AG09309 (cell line): Measurements from ENCODE around the gene DAGLA.

ENCODE experiments used
- DNase-seq: peaks from one replicate; pipeline ENCODE4 v3.0.0-alpha.2; 2010; ENCODE audit warnings: low read depth
- H3K4me3 ChIP-seq: 2 replicates; pipeline ENCODE4 v1.5.1; 2011; ENCODE audit warnings: mild to moderate bottlenecking, low read depth, low read length, moderate library complexity; ENCODE audit not compliant: control insufficient read depth
- TF ChIP-seq, protein P1 (sequence below): IDR thresholded peaks from 2 replicates; pipeline ENCODE4 v1.5.1; 2011; ENCODE audit warnings: mild to moderate bottlenecking, low read depth, low read length, inconsistent platforms; ENCODE audit not compliant: insufficient read depth, control insufficient read depth; ENCODE audit errors: missing control alignments

The DAGLA gene

DNA sequence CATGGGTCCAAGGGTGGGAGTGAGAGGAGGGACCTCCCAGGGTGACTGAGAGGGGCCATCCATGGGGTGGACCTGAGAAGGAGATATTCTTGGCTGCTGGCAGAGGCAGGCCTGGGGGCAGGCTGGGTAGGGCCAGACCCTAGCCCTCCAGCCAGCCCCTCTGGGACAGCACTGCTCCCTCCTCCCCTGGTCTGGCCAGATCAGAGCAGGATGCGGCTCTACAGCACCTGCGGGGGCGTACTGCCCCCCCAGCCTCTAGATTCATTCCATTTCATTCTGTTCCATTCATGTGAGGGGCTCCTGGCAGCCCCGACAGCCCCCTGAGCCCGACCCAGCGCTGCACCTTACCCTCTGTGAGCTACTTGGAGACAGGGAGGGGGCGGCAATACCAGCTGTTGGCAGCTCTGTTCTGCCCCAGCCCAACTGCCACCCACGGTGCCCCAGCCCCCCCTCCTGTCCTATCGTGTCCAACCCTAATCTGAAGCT, 37.9 kb downstream of the DAGLA start:
- H3K4me3 ChIP-seq = peak overlapping the region; percentile 52
- TF ChIP-seq, protein P1, sequence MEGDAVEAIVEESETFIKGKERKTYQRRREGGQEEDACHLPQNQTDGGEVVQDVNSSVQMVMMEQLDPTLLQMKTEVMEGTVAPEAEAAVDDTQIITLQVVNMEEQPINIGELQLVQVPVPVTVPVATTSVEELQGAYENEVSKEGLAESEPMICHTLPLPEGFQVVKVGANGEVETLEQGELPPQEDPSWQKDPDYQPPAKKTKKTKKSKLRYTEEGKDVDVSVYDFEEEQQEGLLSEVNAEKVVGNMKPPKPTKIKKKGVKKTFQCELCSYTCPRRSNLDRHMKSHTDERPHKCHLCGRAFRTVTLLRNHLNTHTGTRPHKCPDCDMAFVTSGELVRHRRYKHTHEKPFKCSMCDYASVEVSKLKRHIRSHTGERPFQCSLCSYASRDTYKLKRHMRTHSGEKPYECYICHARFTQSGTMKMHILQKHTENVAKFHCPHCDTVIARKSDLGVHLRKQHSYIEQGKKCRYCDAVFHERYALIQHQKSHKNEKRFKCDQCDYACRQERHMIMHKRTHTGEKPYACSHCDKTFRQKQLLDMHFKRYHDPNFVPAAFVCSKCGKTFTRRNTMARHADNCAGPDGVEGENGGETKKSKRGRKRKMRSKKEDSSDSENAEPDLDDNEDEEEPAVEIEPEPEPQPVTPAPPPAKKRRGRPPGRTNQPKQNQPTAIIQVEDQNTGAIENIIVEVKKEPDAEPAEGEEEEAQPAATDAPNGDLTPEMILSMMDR = no peak
- no peak for DNase-seq

DNA sequence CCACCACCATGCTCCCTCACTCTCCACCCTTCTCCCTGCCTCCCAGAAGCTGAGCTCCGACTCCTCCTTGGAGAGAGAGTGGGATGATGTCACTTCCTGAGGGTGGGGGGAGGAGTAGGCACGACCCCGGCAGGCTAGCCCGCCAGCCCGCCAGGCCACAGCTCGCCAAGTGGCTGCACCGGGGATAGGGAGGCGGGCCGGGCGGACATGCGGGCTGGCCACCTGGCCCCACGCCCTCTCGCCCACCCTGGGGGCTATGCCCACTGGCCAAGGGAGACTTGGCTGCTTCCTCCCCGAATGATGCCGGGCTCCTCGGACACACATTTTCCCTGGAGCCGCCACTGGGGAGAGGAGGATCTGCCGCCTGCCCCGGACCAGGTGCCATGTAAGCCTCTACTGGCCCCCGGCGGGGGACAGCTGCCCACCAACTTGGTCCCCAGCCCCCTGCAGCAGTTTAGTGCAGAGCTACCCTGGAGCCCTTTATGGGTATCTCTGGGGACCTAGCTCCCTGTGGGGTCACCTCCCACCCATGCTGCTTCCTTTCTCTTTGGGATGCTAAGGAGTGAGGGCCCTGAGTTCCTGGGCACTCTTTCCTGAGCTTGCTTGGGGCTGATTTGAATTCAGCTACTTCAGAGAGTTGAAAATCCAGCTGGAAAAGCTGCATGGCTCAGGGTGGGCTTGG, 38.6 kb downstream of the DAGLA start:
- DNase-seq = no peak
- TF ChIP-seq, protein P1 = no peak
- peak overlapping the region; percentile 52 for H3K4me3 ChIP-seq

DNA sequence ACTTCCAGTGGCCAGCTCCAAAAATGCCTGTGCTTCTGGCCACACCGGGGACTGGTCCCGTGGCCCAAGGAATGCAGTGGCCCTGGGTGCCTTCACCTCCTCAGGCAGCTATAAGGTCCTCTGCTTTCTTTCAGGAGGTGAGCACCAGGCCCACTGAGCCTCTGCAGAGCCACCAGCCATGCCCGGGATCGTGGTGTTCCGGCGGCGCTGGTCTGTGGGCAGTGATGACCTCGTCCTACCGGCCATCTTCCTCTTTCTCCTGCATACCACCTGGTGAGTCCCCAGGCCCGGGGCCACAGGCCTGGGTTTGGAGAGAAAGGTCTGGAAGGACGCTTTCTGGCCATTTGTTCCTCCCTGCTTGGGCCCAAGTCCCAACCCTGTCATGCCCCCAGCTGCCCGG, 39.8 kb downstream of the DAGLA start:
- H3K4me3 ChIP-seq = no peak overlapping the region
- TF ChIP-seq, protein P1 = no peak
- no peak for DNase-seq

DNA sequence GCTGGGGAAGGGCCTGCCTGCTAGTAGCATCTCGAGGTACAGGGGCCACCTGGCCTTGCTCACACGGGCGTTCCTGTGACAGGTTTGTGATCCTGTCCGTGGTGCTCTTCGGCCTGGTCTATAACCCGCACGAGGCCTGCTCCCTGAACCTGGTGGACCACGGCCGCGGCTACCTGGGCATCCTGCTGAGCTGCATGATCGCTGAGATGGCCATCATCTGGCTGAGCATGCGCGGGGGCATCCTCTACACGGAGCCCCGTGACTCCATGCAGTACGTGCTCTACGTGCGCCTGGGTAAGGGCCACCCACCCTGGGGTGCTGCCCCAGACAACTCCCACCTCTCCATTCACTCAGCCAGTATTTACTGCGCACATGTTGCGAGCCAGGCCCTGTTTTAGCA, 40.4 kb downstream of the DAGLA start:
- no peak for DNase-seq
- no peak overlapping the region for H3K4me3 ChIP-seq
- TF ChIP-seq, protein P1 = no peak

DNA sequence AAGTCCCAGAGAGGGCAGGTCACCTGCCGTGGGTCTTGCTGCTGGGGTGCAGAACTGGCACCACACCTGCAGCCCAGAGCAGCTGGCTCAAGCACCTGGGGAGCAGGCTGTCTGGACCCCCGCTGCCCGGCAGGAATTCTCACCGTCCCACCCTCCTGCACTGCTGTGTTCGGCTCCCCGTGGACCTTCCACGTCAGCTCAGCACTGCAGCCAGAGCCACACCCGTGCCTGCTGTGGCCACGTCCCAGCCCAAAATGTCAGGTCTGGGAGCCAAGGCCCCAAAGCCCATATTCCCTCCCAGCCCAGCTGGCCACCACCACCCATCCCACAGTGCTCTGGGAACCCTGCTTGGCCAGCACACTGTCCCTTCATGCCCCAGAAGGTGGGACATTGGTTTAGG, 44.2 kb downstream of the DAGLA start:
- no peak for DNase-seq
- TF ChIP-seq, protein P1 = no peak
- H3K4me3 ChIP-seq = no peak overlapping the region

DNA sequence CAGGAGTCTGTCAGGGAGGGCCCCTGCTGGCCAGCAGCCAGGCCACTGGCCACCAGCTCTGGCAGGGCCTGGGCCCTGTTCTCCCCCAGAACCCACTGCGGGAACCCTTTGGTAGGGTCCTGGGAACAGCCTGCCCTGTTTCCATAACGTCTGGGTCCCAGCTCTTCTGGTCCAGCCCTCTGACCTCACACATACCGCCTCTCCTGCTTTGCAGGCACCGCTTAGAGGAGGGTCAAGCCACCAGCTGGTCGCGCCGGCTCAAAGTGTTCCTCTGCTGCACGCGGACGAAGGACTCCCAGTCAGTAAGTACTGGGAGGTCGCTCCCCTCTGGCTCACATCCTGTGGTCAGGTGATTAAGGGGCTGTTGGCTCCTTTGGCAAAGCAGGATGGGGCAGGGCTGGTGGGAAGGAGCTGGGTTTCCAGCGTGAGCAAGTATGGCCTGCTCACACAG, 45.6 kb downstream of the DAGLA start:
- DNase-seq = no peak
- no peak overlapping the region for H3K4me3 ChIP-seq
- TF ChIP-seq, protein P1 = no peak
